Stimulated activated CD8-positive, alpha-beta memory T cell treated with anti-CD3 and anti-CD28 coated beads, Interleukin-12 subunit alpha, Interleukin-12 subunit beta, amount 100 ng/mL, for 24 hours (primary cell): ENCODE results near the gene FANCF.
A peak's percentile ranks its signal among the peaks of the same experiment; 100 is the strongest.

Experiments
- DNase-seq: peaks from one replicate; pipeline ENCODE4 v3.0.0-alpha.2; 2020; ENCODE audit errors: extremely low read depth

Gene FANCF

GRCh38 chr11:22626573-22627239 lies 1.1 kb upstream of the FANCF start:
- no peak for DNase-seq

GRCh38 chr11:22624742-22625447 lies 728 bp downstream of the FANCF start:
- peak; percentile 16 for DNase-seq

GRCh38 chr11:22617868-22618267 lies 7.8 kb downstream of the FANCF start:
- DNase-seq: no peak

GRCh38 chr11:22603933-22604332 lies 21.7 kb downstream of the FANCF start:
- DNase-seq: no peak

- no peak for DNase-seq
These were observed 23.1 kb downstream of the FANCF start for GRCh38 chr11:22602504-22602903.

GRCh38 chr11:22599458-22599857 lies 26.2 kb downstream of the FANCF start:
- no peak for DNase-seq

GRCh38 chr11:22597062-22597461 lies 28.6 kb downstream of the FANCF start:
- no peak for DNase-seq

- no peak for DNase-seq
These were observed 40.6 kb downstream of the FANCF start for GRCh38 chr11:22584976-22585375.

GRCh38 chr11:22583963-22584492 lies 41.6 kb downstream of the FANCF start:
- no peak for DNase-seq

- DNase-seq: no peak
These were observed 43.5 kb downstream of the FANCF start for GRCh38 chr11:22582151-22582410.

GRCh38 chr11:22581354-22582150 lies 44.1 kb downstream of the FANCF start:
- no peak for DNase-seq

GRCh38 chr11:22577854-22578253 lies 47.8 kb downstream of the FANCF start:
- no peak for DNase-seq
